ENCODE measurements around the gene KIRREL3.

Gene KIRREL3

GRCh38 chr11:126942146-126942545 is 58.4 kb downstream of the KIRREL3 start:
- H3K4me3 ChIP-seq (ENCODE audit: control insufficient read depth, low read depth, low read length) = no peak overlapping the region
- TF ChIP-seq, protein P1, sequence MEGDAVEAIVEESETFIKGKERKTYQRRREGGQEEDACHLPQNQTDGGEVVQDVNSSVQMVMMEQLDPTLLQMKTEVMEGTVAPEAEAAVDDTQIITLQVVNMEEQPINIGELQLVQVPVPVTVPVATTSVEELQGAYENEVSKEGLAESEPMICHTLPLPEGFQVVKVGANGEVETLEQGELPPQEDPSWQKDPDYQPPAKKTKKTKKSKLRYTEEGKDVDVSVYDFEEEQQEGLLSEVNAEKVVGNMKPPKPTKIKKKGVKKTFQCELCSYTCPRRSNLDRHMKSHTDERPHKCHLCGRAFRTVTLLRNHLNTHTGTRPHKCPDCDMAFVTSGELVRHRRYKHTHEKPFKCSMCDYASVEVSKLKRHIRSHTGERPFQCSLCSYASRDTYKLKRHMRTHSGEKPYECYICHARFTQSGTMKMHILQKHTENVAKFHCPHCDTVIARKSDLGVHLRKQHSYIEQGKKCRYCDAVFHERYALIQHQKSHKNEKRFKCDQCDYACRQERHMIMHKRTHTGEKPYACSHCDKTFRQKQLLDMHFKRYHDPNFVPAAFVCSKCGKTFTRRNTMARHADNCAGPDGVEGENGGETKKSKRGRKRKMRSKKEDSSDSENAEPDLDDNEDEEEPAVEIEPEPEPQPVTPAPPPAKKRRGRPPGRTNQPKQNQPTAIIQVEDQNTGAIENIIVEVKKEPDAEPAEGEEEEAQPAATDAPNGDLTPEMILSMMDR (IDR thresholded peaks at IDR 0.05; ENCODE audit: control insufficient read depth, insufficient read depth, low read depth, low read length, missing control alignments) = no peak
- no peak for DNase-seq (ENCODE audit: low read depth)

DNA sequence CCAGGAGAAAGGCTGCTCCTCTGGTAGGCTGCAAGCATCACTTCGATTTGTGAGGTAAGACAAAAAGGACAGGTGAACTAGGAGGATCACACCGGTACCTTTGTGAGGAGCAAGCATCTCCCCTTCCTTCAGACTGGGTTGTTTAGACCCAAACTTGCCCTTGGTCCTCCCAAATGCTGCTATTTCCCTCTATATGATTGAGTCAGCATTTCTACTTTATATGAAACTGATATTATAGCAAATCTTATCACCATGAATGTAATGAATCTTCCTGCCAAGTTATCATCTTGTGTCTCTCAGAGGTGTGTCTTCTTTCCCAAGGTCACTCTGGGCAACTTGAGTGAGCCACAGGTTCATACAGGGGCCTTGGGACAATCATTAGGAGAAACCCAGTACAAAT is 61.0 kb downstream of the KIRREL3 start:
- TF ChIP-seq, protein P1 (IDR thresholded peaks at IDR 0.05; ENCODE audit: control insufficient read depth, insufficient read depth, low read depth, low read length, missing control alignments) = no peak
- no peak overlapping the region for H3K4me3 ChIP-seq (ENCODE audit: control insufficient read depth, low read depth, low read length)
- no peak for DNase-seq (ENCODE audit: low read depth)

DNA sequence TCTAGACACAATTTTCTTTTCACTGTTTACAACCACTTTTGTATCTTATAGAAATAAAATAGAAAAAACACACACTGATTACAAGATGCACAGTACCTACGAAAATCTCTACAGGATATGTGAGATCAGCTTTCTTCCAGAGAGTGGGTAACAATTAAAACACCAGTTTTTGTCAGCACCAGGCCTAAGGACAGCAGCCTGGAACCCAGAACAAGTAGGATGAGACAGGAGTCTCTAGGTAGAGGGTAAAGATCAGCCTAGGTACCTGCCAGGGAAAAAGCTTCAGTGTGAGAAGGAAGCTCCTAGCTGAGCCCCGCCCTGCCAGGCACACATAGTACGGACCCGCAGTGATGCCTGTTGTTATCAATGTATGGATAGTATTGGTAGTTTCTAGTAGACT is 61.9 kb downstream of the KIRREL3 start:
- H3K4me3 ChIP-seq (ENCODE audit: control insufficient read depth, low read depth, low read length) = no peak overlapping the region
- TF ChIP-seq, protein P1 (IDR thresholded peaks at IDR 0.05; ENCODE audit: control insufficient read depth, insufficient read depth, low read depth, low read length, missing control alignments) = no peak
- no peak for DNase-seq (ENCODE audit: low read depth)

DNA sequence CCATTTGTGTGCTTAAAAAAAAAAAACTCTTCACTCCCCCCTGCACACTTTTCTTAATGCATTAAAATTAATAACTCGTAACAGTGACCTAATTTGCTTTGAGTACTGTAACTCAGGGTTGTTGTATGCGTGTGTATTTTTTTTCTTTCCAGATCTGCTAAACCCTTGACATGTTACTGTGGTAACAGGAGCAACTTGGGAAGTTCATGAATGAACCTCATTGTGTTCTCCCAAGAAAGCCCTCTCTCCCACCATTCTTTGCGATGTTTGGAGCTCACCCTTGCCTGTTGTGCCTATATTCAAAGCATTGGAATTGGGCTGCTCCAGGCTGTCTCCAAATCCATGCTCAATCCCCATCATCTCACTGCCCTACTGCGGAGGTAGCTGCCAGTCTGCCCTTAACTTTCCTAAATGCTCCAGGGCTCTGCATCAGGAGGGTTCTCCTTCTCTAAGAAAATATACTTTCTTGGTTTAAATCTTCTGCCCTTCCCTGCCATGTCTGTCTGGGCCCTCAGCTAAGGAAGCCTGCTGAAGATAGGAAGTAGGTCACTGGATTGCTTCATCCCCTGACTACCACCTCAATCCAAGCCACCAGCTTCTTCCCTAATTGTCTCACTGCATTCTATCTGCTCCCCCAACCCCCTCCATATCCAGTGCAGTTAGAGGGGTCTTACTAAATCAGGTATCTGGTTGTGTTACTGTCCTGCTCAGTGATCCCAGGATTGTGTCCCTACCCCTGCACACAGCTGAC is 70.3 kb downstream of the KIRREL3 start:
- no peak for DNase-seq (ENCODE audit: low read depth)
- H3K4me3 ChIP-seq (ENCODE audit: control insufficient read depth, low read depth, low read length) = no peak overlapping the region
- TF ChIP-seq, protein P1 (IDR thresholded peaks at IDR 0.05; ENCODE audit: control insufficient read depth, insufficient read depth, low read depth, low read length, missing control alignments) = no peak

DNA sequence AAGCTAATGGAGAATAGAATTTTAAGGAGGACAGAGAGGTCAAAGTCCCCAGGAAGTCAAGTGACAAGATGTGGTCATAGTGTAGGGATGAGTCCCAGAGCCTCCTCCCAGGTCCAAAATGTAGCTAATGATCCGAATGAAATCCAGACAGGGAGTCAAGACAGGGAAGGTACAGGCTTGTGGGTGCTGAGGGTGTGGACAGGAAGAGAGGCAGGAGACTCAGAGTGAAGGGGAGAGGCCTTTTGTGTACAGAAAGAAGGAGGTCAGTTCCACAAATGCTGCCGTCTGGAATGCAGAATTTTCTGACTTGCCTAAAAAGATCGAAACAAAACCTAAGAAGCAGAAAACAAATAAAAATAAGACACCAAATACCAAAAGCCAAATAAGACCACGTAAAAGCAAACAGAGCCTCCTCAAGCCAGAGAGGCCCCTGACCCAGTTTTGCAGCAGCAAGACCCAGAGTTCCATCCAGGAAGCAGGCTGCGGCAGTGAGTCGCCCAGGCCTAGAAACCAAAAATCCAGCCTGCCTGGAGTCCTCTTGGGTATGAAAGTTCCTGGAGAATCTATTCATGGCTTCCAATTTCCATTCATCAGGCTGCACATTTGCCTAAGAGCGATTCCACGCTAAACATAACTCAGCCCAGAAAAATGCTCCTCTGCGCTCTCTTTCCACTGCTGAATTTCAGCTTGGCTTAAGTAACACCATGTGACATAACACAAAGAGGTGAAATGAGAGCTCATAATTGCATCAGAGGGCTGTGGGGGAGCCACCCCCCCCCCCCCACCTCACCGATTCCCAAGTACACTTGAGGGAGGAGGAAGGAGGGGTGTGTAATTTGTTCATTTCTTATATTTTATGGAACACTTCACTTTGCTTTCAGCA is 71.2 kb downstream of the KIRREL3 start:
- TF ChIP-seq, protein P1 (IDR thresholded peaks at IDR 0.05; ENCODE audit: control insufficient read depth, insufficient read depth, low read depth, low read length, missing control alignments) = no peak
- no peak overlapping the region for H3K4me3 ChIP-seq (ENCODE audit: control insufficient read depth, low read depth, low read length)
- DNase-seq (ENCODE audit: low read depth) = peak; percentile 76

DNA sequence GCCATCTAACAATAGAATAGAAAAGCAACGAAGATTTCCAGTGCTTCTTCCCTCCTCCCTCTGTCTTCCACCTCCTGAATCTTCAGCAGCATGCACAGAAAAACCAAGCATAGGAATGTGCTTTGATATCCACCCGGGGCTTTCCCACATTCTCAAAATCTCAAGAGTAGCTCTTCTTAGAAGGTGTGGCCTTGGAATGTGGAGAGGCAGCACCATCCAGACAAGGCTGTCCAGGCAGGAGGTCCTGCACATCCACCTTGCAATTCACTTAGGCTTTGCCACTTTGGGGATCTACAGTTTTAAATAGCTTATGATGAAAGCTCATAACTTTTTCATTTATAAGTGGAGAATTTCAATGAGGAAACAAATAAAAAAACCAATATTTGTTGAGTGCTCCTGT is 72.9 kb downstream of the KIRREL3 start:
- TF ChIP-seq, protein P1 (IDR thresholded peaks at IDR 0.05; ENCODE audit: control insufficient read depth, insufficient read depth, low read depth, low read length, missing control alignments) = no peak
- no peak for DNase-seq (ENCODE audit: low read depth)
- H3K4me3 ChIP-seq (ENCODE audit: control insufficient read depth, low read depth, low read length) = no peak overlapping the region
